Mesothelial cell of epicardium (in vitro differentiated cells): Measurements from ENCODE around the gene CDH13. TPM values are rescaled to one million over a fixed set of nuclear protein-coding genes. Genes with fewer than 3 reads are reported as not detected.

Source experiments
- DNase-seq, 2 experiments: peaks; one replicate each; pipeline ENCODE4 v3.0.0; 2021; ENCODE audit warnings: low spot score in 2 of 2; ENCODE audit not compliant: unreplicated experiment in 2 of 2
- H3K27ac Mint-ChIP-seq: 2 replicates; pipeline ENCODE4 v1.8.0; 2021; ENCODE audit warnings: mixed read lengths
- H3K27me3 Mint-ChIP-seq: 2 replicates; pipeline ENCODE4 v1.8.0; 2021; ENCODE audit warnings: low read depth, mixed read lengths
- H3K36me3 Mint-ChIP-seq: 2 replicates; pipeline ENCODE4 v1.8.0; 2021; ENCODE audit warnings: mixed read lengths
- H3K4me1 Mint-ChIP-seq: 2 replicates; pipeline ENCODE4 v1.8.0; 2021; ENCODE audit warnings: mixed read lengths
- H3K4me3 Mint-ChIP-seq: 2 replicates; pipeline ENCODE4 v1.8.0; 2021; ENCODE audit warnings: mild to moderate bottlenecking, moderate library complexity, mixed read lengths
- H3K9me3 Mint-ChIP-seq: 2 replicates; pipeline ENCODE4 v1.8.0; 2021; ENCODE audit warnings: mixed read lengths
- total RNA-seq: library from RNA; stranded (reverse); gene quantifications from 3 replicates; pipeline ENCODE4 v1.2.1, GENCODE V29; 2021
- TF ChIP-seq, protein P1 (sequence below): fragments of 200-600 bp; sonication (generic); IDR thresholded peaks from one replicate; pipeline ENCODE4 v1.5.0; 2021; ENCODE audit warnings: antibody characterized with exemption; ENCODE audit not compliant: unreplicated experiment

Gene CDH13
- total RNA-seq, 1 donor from 2014 or later, result 0.80 TPM

DNA sequence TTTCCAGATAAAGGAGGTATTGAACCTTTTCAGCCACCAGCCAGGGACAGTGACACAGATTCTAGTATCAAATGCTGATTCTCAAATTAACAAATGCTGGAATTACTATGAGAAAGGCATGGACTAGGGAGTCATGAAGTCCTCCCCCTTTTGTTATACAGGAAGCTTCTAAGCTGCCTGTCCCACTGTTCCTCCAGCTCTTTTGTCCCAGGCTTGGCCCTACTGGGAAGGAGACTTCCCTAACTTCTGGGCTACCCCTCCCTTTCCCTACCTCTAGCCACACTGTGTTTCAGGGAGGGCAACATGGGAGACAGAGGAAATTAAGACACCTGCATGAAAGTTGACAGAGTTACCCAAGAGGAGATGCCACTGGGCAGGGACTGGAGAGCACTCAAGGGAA is 192.5 kb downstream of the CDH13 start:
- Mint-ChIP-seq H3K27me3 (no peaks in the 10 kb centered on the region), H3K27ac (no peak overlapping the region), H3K4me3 (no peak overlapping the region), H3K4me1 (no peaks in the 10 kb centered on the region), H3K36me3 (no peaks in the 10 kb centered on the region), H3K9me3 (peaks cover 13% of the 10 kb centered on the region)
- TF ChIP-seq, protein P1, sequence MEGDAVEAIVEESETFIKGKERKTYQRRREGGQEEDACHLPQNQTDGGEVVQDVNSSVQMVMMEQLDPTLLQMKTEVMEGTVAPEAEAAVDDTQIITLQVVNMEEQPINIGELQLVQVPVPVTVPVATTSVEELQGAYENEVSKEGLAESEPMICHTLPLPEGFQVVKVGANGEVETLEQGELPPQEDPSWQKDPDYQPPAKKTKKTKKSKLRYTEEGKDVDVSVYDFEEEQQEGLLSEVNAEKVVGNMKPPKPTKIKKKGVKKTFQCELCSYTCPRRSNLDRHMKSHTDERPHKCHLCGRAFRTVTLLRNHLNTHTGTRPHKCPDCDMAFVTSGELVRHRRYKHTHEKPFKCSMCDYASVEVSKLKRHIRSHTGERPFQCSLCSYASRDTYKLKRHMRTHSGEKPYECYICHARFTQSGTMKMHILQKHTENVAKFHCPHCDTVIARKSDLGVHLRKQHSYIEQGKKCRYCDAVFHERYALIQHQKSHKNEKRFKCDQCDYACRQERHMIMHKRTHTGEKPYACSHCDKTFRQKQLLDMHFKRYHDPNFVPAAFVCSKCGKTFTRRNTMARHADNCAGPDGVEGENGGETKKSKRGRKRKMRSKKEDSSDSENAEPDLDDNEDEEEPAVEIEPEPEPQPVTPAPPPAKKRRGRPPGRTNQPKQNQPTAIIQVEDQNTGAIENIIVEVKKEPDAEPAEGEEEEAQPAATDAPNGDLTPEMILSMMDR, result no peak
- no peak for DNase-seq

DNA sequence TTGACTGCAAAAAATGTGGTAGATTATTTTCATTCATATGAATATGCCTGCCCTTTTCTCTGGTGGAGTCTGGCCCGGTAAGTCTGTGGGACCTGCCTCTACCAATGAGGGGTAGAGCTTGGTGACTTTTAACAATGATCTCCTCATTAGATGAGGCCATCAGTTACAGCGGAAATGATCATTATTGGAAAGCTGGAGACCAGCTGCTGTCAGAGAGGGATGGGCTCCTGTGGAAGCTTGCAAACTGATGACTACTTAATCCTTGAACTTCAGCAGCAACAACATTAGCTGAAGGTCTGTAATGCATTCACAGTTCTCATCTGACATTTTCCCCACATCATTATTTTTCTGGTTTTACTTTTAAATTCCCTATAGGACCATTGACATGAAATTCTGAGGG is 194.1 kb downstream of the CDH13 start:
- Mint-ChIP-seq H3K36me3 (no peaks in the 10 kb centered on the region), H3K27me3 (no peaks in the 10 kb centered on the region), H3K9me3 (peaks cover 22% of the 10 kb centered on the region), H3K4me1 (no peaks in the 10 kb centered on the region), H3K4me3 (no peak overlapping the region), H3K27ac (no peak overlapping the region)
- DNase-seq, result no peak
- TF ChIP-seq, protein P1, result no peak

DNA sequence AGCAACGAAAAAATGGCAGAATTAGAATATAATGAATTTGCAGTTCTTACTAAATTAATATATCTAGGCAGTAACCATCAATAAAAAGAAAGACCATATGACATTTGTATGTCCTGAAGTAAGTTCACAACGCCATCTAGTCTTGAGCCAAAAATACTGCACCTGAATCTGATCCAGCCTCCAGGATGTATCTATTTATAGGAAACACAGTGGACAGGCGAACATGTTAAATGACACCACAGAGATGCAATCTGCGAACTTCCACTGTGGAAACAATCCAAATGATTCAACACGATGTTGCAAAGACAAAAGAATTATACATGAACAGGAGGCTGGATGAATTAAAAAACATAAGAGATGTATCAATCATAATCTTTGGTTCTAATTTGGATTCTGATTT is 197.6 kb downstream of the CDH13 start:
- TF ChIP-seq, protein P1, result no peak
- Mint-ChIP-seq H3K4me1 (no peaks in the 10 kb centered on the region), H3K36me3 (no peaks in the 10 kb centered on the region), H3K4me3 (no peak overlapping the region), H3K9me3 (peaks cover 30% of the 10 kb centered on the region), H3K27me3 (no peaks in the 10 kb centered on the region), H3K27ac (no peak overlapping the region)
- no peak for DNase-seq

DNA sequence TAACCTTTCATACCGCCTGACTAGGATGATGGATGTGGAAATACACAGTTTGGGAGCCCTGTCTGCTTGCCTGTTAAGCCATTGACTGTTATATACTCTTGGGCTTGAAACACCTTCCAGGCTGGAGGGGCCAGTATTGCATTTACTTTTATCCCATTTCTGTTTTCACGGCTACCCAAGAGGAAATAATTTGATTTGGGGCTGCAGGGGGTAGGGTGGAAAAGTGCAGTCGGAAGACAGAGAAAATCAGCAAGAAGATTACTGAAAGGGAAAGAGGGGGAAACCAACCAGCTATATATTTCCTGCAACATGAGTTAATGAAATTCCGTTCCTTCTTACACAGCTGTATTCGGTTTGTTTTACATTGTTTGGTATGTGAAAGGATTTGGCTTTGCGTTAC is 202.5 kb downstream of the CDH13 start:
- no peaks in the 10 kb centered on the region for H3K36me3 Mint-ChIP-seq
- H3K4me1 Mint-ChIP-seq, result peaks cover 2% of the 10 kb centered on the region
- H3K9me3 Mint-ChIP-seq, result peaks cover 17% of the 10 kb centered on the region
- no peaks in the 10 kb centered on the region for H3K27me3 Mint-ChIP-seq
- no peak overlapping the region for H3K4me3 Mint-ChIP-seq
- no peak for DNase-seq
- H3K27ac Mint-ChIP-seq, result no peak overlapping the region
- TF ChIP-seq, protein P1, result no peak

DNA sequence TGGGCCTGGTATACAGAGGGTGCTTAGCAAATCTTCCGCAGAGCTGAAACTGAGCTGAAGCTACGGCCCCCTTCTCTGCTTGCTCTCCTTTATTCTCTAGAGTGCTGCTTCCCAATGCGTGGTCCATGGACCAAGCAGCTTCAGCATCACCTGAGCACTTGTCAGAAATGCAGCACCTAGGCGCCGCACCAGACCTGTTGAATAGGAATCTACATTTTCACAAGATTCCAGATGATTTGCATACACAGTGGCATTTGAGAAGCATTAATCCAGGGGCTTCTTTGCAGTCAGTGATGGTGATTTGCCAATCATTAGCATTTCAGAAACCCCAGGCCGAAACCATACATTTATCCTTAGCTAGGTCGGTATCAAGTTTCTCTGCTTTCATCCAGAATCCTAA is 204.2 kb downstream of the CDH13 start:
- Mint-ChIP-seq H3K27ac (no peak overlapping the region), H3K36me3 (no peaks in the 10 kb centered on the region), H3K27me3 (no peaks in the 10 kb centered on the region), H3K4me3 (no peak overlapping the region), H3K9me3 (peaks cover 8% of the 10 kb centered on the region), H3K4me1 (peaks cover 2% of the 10 kb centered on the region)
- TF ChIP-seq, protein P1, result no peak
- no peak for DNase-seq

DNA sequence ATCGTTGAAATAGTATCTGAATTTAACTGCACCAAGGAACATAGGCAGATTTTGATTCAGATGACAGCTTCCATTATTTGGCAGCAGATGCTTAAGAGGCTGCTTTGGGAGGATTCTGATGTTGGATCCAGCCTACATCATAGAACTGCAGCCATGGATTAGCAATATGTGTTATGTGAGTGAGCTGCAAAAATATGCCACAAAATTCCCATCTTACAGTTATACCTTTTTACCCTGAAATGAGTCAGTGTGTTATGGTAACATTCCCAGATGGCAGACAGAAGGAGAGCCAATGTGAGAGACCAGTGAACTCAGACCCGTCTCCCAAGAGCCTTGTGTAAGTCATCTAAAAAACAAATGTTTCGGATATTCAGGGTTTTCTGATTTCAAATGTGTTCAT is 206.1 kb downstream of the CDH13 start:
- no peak overlapping the region for H3K27ac Mint-ChIP-seq
- H3K4me3 Mint-ChIP-seq, result no peak overlapping the region
- TF ChIP-seq, protein P1, result no peak

More for the DNA sequence above, 206.1 kb downstream of the CDH13 start:
- Mint-ChIP-seq H3K27me3 (no peaks in the 10 kb centered on the region), H3K9me3 (no peaks in the 10 kb centered on the region), H3K4me1 (peaks cover 2% of the 10 kb centered on the region), H3K36me3 (no peaks in the 10 kb centered on the region)
- no peak for DNase-seq
